Measurements from ENCODE around the gene INAVA. TPM values are rescaled to one million over a fixed set of nuclear protein-coding genes. Genes with fewer than 3 reads are reported as not detected.
A peak's percentile ranks its signal among the peaks of the same experiment; 100 is the strongest.

Gene INAVA
- total and polyA plus RNA-seq, 9 donors: 1.2 to 5.3 (median 2.2) TPM

DNA sequence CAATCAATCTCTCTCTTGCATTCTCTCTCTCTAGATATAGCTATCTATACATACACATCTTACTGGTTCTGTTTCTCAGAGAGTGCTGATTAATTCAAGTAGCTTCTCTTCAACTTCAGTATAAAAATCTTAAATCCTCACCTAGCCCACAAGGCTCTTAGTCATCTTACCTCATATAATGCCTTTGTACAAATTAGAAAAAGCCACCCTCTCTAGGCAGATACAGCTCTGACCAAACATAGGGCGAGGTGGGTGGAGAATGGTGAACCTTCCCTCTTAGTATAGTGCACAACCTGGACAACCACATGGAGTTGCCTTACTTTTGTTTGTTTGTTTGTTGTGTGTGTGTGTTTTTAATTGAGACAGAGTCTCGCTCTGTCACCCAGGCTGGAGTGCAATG lies 5.1 kb upstream of the INAVA start:
- no peak for DNase-seq
- no peaks in the 10 kb centered on the region for H3K36me3 ChIP-seq (ENCODE audit: control insufficient read depth, insufficient read depth, low read length)
- WGBS (ENCODE audit: insufficient coverage): 80% methylated on average over 2 of the region's 2 CpGs
- no peaks in the 10 kb centered on the region for H3K9me3 ChIP-seq (replicated peaks; ENCODE audit: control insufficient read depth, low read depth, low read length)
- peaks cover 20% of the 10 kb centered on the region for H3K4me1 ChIP-seq (ENCODE audit: control insufficient read depth, insufficient read depth, low read length)
- no peak overlapping the region for H3K4me3 ChIP-seq (ENCODE audit: low read length)
- no peak overlapping the region for H3K27ac ChIP-seq (ENCODE audit: low read length)
- H3K27me3 ChIP-seq (ENCODE audit: control insufficient read depth, insufficient read depth, low read length): peaks cover 46% of the 10 kb centered on the region

DNA sequence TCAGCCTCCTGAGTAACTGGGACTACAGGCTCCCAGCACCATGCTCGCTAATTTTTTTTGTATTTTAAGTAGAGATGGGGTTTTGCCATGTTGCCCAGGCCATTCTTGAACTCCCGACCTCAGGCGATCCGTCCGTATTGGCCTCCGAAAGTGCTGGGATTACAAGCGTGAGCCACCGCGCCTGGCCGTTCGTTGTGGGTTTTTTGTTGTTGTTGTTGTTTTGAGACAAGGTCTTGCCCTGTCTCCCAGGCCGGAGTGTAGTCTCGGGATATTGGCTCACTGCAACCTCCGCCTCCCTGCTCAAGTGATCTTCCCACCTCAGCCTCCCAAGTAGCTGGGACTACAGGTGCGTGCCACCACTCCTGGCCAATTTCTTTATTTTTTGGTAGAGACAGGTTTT lies 4.7 kb upstream of the INAVA start:
- H3K27me3 ChIP-seq (ENCODE audit: control insufficient read depth, insufficient read depth, low read length): peaks cover 46% of the 10 kb centered on the region
- 95% methylated on average over 3 of the region's 15 CpGs for WGBS (ENCODE audit: insufficient coverage)
- H3K27ac ChIP-seq (ENCODE audit: low read length): no peak overlapping the region
- H3K36me3 ChIP-seq (ENCODE audit: control insufficient read depth, insufficient read depth, low read length): no peaks in the 10 kb centered on the region
- peaks cover 20% of the 10 kb centered on the region for H3K4me1 ChIP-seq (ENCODE audit: control insufficient read depth, insufficient read depth, low read length)
- no peaks in the 10 kb centered on the region for H3K9me3 ChIP-seq (replicated peaks; ENCODE audit: control insufficient read depth, low read depth, low read length)
- DNase-seq: no peak
- H3K4me3 ChIP-seq (ENCODE audit: low read length): no peak overlapping the region

DNA sequence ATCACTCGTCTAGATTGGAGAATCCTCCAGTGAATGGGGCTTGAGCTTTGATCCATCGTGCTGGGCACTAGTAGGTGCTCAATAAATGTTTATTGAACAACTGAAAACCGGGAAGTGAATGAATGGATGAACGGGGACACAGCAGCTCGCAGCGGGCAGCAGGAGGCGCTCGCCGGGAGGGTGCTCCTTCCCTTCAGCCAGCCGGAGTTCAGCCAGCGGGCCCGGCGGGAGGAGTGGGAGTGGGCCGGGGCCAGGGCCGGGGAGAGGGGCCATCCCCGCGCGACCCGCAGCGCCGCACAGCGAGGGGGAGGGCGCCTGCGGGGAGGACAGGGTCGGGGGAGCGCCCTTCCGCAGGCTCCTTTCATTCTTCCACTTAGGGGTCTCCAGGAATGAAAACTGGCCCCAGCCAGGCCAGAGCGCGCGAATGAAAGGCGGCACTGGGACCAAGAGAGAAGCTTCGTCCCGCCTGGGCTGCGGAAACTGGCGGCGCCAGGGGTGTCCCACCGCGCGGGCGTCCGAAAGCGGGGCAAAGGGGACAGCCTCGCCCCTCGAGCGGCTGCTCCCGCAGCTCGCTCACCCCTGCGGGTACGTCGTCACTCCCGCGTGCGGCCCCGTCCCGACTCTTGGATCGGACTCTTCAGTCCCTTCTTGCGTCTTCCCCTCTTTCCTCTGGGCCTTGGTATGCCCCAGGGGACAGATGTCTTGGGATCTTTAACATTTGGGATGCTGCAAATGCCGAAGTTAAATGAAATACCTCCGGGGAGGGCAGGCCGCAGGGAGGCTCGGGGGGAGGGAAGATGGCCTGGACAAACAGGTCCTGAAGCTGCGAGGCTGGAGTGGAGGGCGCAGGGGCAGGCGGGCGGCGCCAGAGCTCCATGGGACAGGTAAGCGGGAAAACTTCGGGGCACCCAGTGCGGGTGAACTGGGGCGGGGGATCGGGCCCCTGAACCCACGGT lies 3.6 kb upstream of the INAVA start:
- Histone ChIP-seq H3K27me3 (ENCODE audit: control insufficient read depth, insufficient read depth, low read length) (peaks cover 46% of the 10 kb centered on the region), H3K36me3 (ENCODE audit: control insufficient read depth, insufficient read depth, low read length) (no peaks in the 10 kb centered on the region), H3K9me3 (replicated peaks; ENCODE audit: control insufficient read depth, low read depth, low read length) (no peaks in the 10 kb centered on the region), H3K27ac (ENCODE audit: low read length) (no peak overlapping the region), H3K4me1 (ENCODE audit: control insufficient read depth, insufficient read depth, low read length) (peaks cover 20% of the 10 kb centered on the region), H3K4me3 (ENCODE audit: low read length) (peak overlapping the region; percentile 54)
- DNase-seq: peak; percentile 65
- WGBS (ENCODE audit: insufficient coverage): under 1% methylated on average over 64 of the region's 72 CpGs

DNA sequence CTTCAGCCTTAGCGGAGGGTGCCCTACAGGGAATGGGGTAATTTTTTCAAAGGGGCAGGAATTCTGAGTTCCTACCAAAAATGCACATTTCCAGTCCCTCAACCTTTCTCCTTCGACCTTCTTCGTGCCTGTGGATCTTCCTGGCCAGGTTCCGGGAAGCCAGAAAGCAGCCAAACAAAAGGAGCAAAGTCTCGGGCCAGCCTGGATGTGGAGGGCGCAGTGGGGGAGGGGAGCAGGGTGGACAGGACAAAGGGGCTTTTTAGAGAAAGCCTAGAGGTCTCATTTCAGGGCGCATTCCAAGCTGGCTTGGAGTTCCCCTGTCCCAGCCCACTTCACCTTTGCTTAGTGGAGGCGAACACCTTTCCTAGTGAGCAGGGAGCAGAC lies 2.9 kb upstream of the INAVA start:
- 17% methylated on average over 2 of the region's 8 CpGs for WGBS (ENCODE audit: insufficient coverage)
- peaks cover 23% of the 10 kb centered on the region for H3K4me1 ChIP-seq (ENCODE audit: control insufficient read depth, insufficient read depth, low read length)
- peaks cover 46% of the 10 kb centered on the region for H3K27me3 ChIP-seq (ENCODE audit: control insufficient read depth, insufficient read depth, low read length)
- no peaks in the 10 kb centered on the region for H3K9me3 ChIP-seq (replicated peaks; ENCODE audit: control insufficient read depth, low read depth, low read length)
- H3K36me3 ChIP-seq (ENCODE audit: control insufficient read depth, insufficient read depth, low read length): no peaks in the 10 kb centered on the region
- DNase-seq: peak; percentile 17
- peak overlapping the region; percentile 54 for H3K4me3 ChIP-seq (ENCODE audit: low read length)
- H3K27ac ChIP-seq (ENCODE audit: low read length): no peak overlapping the region

DNA sequence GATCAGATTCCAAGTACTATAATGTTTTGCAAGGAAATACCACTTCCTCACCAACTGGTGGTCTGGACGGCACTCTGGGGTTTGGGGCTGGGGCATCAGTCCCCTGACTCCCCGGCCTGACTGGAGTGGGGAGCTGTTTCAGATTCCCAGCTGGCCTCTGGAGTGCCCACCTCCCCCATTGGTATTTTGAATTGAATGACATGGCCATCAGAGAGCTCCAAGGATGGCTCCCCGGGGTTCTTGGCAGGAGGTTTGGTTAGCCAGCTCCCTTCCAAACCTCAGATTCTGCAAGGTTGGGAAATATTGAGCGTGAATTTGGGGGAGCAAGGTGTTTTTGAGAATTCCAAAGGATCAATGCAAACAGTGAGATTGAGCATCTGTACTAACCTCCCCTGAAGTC lies 2.2 kb upstream of the INAVA start:
- H3K4me1 ChIP-seq (ENCODE audit: control insufficient read depth, insufficient read depth, low read length): peaks cover 24% of the 10 kb centered on the region
- no peaks in the 10 kb centered on the region for H3K36me3 ChIP-seq (ENCODE audit: control insufficient read depth, insufficient read depth, low read length)
- no peak overlapping the region for H3K27ac ChIP-seq (ENCODE audit: low read length)
- no peak overlapping the region for H3K4me3 ChIP-seq (ENCODE audit: low read length)
- WGBS (ENCODE audit: insufficient coverage): no CpG with 5 or more reads among the region's 4 CpGs
- DNase-seq: no peak
- peaks cover 40% of the 10 kb centered on the region for H3K27me3 ChIP-seq (ENCODE audit: control insufficient read depth, insufficient read depth, low read length)
- no peaks in the 10 kb centered on the region for H3K9me3 ChIP-seq (replicated peaks; ENCODE audit: control insufficient read depth, low read depth, low read length)

DNA sequence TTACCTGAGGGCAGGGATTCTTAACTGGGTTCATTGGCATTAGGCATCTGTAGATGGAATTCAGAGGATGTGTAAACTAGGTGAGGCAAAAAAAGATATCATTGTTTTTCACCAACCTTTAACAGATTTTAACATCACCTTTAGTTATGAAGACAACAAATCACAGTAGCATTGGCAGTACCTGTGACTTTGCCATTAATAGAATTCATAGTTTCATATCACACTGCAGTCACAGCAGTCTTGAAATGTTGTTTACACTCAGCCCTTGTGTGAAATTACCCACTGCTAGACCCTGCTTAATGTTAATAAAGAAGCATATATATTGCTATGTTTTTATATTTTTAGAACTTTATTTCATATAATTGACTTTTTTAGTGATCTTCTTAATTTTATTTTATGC lies 1.7 kb upstream of the INAVA start:
- Histone ChIP-seq H3K27ac (ENCODE audit: low read length) (no peak overlapping the region), H3K4me1 (ENCODE audit: control insufficient read depth, insufficient read depth, low read length) (peaks cover 24% of the 10 kb centered on the region), H3K9me3 (replicated peaks; ENCODE audit: control insufficient read depth, low read depth, low read length) (no peaks in the 10 kb centered on the region), H3K4me3 (ENCODE audit: low read length) (no peak overlapping the region), H3K36me3 (ENCODE audit: control insufficient read depth, insufficient read depth, low read length) (no peaks in the 10 kb centered on the region), H3K27me3 (ENCODE audit: control insufficient read depth, insufficient read depth, low read length) (peaks cover 37% of the 10 kb centered on the region)
- DNase-seq: no peak

DNA sequence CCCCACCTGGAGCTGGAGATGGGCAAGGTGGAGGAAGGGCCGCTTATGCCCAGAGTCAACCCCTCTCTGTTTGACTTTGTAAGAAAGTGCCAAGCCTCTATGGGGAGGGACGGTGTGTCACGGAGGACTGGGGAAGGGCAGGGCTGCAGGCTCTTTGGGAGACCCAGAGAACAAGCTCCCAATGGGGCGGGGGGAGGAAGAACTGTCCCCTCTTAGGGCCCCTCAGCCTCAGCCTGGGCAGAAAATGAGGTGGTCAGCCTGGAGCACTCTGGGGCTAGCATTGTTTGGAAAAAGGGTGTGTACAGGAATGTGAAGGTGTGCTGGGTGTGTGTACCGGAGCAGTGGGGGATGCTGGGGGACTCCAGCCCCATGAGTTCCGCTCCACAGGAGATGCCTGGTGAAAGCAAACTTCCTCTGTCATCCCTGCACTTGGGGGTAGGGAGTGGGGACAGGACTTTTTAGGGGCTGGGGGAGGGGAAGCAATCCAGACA lies 1.2 kb upstream of the INAVA start:
- Histone ChIP-seq H3K4me1 (ENCODE audit: control insufficient read depth, insufficient read depth, low read length) (peaks cover 24% of the 10 kb centered on the region), H3K4me3 (ENCODE audit: low read length) (no peak overlapping the region), H3K27me3 (ENCODE audit: control insufficient read depth, insufficient read depth, low read length) (peaks cover 35% of the 10 kb centered on the region), H3K9me3 (replicated peaks; ENCODE audit: control insufficient read depth, low read depth, low read length) (no peaks in the 10 kb centered on the region), H3K27ac (ENCODE audit: low read length) (no peak overlapping the region), H3K36me3 (ENCODE audit: control insufficient read depth, insufficient read depth, low read length) (no peaks in the 10 kb centered on the region)
- 51% methylated on average over 5 of the region's 6 CpGs for WGBS (ENCODE audit: insufficient coverage)
- DNase-seq: no peak

DNA sequence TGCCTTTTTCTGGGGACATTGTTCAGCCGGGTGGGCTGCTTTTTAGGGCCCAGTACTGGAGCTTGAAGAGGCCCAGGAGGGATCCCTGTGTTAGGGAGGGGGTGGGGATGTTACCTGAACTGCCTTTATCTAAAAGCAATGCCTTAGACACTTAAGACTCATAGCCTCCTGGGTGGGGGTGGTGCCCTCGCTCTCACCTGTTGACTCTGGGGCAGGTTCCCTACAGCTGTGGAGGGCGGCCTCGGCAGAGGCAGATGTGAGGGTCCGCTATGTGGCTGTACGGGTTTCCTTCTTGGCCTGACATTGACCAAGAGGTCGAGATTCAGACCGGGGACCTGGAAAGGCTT lies 716 bp downstream of the INAVA start:
- no peaks in the 10 kb centered on the region for H3K9me3 ChIP-seq (replicated peaks; ENCODE audit: control insufficient read depth, low read depth, low read length)
- H3K4me1 ChIP-seq (ENCODE audit: control insufficient read depth, insufficient read depth, low read length): peaks cover 24% of the 10 kb centered on the region
- WGBS (ENCODE audit: insufficient coverage): 66% methylated on average over 4 of the region's 8 CpGs
- no peaks in the 10 kb centered on the region for H3K36me3 ChIP-seq (ENCODE audit: control insufficient read depth, insufficient read depth, low read length)
- no peak for DNase-seq
- H3K27ac ChIP-seq (ENCODE audit: low read length): no peak overlapping the region
- H3K27me3 ChIP-seq (ENCODE audit: control insufficient read depth, insufficient read depth, low read length): peaks cover 22% of the 10 kb centered on the region
- no peak overlapping the region for H3K4me3 ChIP-seq (ENCODE audit: low read length)

DNA sequence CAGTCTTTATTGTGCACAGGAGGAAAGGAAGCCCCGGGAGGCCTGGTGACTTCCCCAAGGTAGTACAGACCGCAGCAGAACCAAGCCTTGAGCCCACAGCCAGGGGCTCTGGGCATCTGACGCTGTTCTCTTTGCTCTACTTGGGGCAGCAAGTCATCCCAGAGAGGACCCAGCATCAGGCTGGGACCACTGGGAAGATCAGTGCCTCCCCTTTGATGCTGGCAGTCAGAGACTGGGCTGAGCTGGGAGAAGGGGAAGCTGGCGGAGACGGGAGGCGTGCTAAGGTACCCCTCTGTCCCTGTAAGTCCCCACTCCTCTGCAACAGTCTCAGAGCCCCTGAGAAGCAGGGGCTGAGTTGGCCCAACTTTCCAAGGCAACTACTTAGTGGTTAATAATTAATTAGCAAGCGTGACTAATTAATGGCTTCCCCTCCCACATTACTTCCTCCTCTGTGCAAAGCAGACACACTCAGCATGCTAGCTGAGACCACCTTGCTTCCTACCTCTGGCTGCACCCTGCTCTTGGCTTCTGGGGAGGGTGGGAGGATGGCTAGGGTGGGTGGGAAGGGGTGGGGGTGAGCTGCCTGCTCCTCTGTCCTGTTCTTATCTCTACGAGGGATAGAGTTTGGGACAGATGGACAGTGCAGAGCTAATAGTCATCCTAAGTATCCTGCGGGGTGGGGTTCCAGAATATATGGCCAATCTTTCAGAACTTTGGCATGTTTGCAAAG lies 1.3 kb downstream of the INAVA start:
- DNase-seq: no peak
- Histone ChIP-seq H3K36me3 (ENCODE audit: control insufficient read depth, insufficient read depth, low read length) (no peaks in the 10 kb centered on the region), H3K27me3 (ENCODE audit: control insufficient read depth, insufficient read depth, low read length) (peaks cover 17% of the 10 kb centered on the region), H3K4me1 (ENCODE audit: control insufficient read depth, insufficient read depth, low read length) (peaks cover 20% of the 10 kb centered on the region), H3K4me3 (ENCODE audit: low read length) (no peak overlapping the region), H3K27ac (ENCODE audit: low read length) (no peak overlapping the region), H3K9me3 (replicated peaks; ENCODE audit: control insufficient read depth, low read depth, low read length) (no peaks in the 10 kb centered on the region)
- WGBS (ENCODE audit: insufficient coverage): 89% methylated on average over 3 of the region's 9 CpGs

DNA sequence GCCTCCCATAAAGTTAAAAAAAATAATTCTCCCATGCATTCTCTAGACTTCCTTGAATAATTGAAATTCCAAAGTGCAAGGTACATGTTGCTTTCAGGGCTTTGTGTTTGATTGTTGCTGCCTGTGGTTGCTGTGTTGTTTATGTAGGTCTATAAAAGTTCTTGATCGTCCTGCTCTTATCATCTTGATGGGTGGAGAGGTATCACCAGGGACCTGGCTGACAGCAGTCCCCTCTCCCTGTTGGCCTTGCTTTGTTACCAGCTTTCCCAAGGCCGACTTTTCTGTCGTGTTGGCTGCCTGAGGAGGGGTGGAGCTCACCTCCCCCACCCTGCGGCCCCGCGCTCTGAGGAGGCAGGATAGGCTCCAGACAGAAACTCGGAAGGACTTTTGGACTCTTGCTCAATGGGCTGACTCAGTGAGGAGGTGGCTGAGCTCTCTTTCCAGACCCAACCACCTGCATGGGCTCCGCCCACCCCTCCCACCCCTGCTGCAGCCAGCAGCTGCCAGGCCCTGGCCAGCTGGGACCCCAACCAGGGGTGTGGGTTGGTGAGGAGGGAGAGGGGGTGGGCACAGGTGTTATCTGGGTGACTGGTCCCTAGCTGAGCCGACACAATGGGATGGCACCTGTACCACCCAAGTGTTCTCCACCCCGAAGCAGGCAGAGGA lies 2.0 kb downstream of the INAVA start:
- H3K4me1 ChIP-seq (ENCODE audit: control insufficient read depth, insufficient read depth, low read length): peaks cover 13% of the 10 kb centered on the region
- 65% methylated on average over 7 of the region's 10 CpGs for WGBS (ENCODE audit: insufficient coverage)
- no peak overlapping the region for H3K4me3 ChIP-seq (ENCODE audit: low read length)
- peaks cover 10% of the 10 kb centered on the region for H3K27me3 ChIP-seq (ENCODE audit: control insufficient read depth, insufficient read depth, low read length)
- no peaks in the 10 kb centered on the region for H3K9me3 ChIP-seq (replicated peaks; ENCODE audit: control insufficient read depth, low read depth, low read length)
- H3K27ac ChIP-seq (ENCODE audit: low read length): no peak overlapping the region
- H3K36me3 ChIP-seq (ENCODE audit: control insufficient read depth, insufficient read depth, low read length): no peaks in the 10 kb centered on the region
- no peak for DNase-seq

Measured in muscle of leg (tissue), 11 donors.